ENCODE data around the gene RGMA.

Gene RGMA

DNA sequence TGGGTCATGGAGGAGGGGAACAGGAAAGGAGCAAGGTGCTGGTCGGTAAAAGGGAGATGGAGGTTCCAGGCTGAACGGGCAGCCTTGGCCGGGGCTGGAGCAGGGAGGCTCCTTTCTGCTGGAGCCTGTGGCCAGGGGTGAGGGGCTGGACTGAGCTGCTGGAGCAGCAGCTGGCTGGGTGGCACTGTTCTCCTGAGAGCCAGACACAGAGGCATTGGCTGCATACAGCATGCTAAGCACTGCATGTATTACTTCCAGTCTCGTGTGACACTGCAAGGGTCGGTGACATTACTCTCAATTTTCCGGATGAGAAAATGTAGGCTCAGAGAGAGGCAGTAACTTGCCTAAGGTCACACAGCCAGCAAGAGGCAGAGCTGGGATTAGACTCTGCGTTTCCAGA lies 42.3 kb downstream of the RGMA start:
- H3K4me1 ChIP-seq (ENCODE audit: control insufficient read depth in 1 of 2, insufficient read depth in 2 of 2, low read length in 2 of 2), result peaks cover 0 to 62% of the 10 kb centered on the region in 2 donors
- H3K27me3 ChIP-seq (ENCODE audit: low read depth, low read length), result no peaks in the 10 kb centered on the region
- no peak overlapping the region for H3K27ac ChIP-seq (ENCODE audit: low read length)
- no peak overlapping the region for H3K4me3 ChIP-seq (ENCODE audit: low read depth in 1 of 2, low read length in 2 of 2)
- peaks cover 0 to 6% of the 10 kb centered on the region in 2 donors for H3K9me3 ChIP-seq (ENCODE audit: control insufficient read depth in 1 of 2, low read length in 2 of 2)
- H3K36me3 ChIP-seq (ENCODE audit: control insufficient read depth in 1 of 2, insufficient read depth in 2 of 2, low read length in 2 of 2), result peaks cover 6 to 68% of the 10 kb centered on the region in 2 donors

DNA sequence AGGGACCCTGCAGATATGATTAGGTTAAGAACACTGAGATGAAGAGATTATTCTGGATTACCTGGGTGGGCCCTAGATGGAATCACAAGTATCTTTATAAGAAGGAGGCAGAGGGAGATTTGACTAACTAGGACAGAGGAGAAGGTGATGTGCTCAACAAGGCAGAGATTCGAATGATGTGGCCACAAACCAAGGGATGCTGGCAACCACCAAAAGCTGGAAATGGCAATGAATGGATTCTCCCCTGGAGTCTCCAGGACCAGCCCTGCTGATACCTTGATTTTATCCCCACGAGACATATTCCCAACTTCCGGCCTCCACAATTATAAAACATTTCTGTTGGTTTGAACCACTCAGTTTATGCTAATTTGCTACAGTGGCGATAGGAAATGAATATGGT lies 42.9 kb downstream of the RGMA start:
- H3K27ac ChIP-seq (ENCODE audit: low read length), result no peak overlapping the region

DNA sequence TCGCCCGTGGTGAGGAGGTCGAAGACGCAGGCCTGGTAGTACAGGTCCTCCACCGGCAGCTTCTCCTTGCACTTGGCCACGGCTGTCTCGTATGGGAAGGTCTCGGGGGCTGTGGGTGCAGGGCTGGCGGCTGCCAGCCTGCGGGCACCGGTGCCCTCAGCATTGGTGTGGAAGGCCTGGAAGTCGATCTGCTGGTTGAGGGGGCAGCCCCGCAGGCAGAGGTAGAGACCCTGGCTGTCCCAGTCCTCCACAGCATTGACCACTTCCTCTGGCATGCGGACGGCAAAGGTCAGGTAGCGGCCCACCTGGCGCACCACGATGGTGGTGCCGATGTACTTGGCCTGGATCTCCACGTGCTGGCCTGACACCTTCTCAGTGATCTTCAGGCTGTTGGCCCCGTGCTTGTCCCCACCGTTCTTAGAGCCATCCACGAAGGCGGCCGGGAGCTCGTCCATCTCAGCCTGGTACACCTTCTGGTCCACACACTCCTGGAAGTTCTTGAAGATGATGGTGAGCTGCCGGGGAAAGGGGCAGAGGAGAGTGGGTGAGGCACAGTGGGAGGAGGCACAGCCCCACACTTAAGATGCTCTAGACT lies 43.7 kb downstream of the RGMA start:
- Histone ChIP-seq H3K36me3 (ENCODE audit: control insufficient read depth in 1 of 2, insufficient read depth in 2 of 2, low read length in 2 of 2) (peaks cover 2 to 55% of the 10 kb centered on the region in 2 donors), H3K27ac (ENCODE audit: low read length) (no peak overlapping the region)

More for the DNA sequence above, 42.9 kb downstream of the RGMA start:
- Histone ChIP-seq H3K4me1 (ENCODE audit: control insufficient read depth in 1 of 2, insufficient read depth in 2 of 2, low read length in 2 of 2) (peaks cover 0 to 56% of the 10 kb centered on the region in 2 donors), H3K27me3 (ENCODE audit: low read depth, low read length) (no peaks in the 10 kb centered on the region), H3K36me3 (ENCODE audit: control insufficient read depth in 1 of 2, insufficient read depth in 2 of 2, low read length in 2 of 2) (peaks cover 6 to 62% of the 10 kb centered on the region in 2 donors), H3K9me3 (ENCODE audit: control insufficient read depth in 1 of 2, low read length in 2 of 2) (peaks cover 0 to 6% of the 10 kb centered on the region in 2 donors), H3K4me3 (ENCODE audit: low read depth in 1 of 2, low read length in 2 of 2) (no peak overlapping the region)

DNA sequence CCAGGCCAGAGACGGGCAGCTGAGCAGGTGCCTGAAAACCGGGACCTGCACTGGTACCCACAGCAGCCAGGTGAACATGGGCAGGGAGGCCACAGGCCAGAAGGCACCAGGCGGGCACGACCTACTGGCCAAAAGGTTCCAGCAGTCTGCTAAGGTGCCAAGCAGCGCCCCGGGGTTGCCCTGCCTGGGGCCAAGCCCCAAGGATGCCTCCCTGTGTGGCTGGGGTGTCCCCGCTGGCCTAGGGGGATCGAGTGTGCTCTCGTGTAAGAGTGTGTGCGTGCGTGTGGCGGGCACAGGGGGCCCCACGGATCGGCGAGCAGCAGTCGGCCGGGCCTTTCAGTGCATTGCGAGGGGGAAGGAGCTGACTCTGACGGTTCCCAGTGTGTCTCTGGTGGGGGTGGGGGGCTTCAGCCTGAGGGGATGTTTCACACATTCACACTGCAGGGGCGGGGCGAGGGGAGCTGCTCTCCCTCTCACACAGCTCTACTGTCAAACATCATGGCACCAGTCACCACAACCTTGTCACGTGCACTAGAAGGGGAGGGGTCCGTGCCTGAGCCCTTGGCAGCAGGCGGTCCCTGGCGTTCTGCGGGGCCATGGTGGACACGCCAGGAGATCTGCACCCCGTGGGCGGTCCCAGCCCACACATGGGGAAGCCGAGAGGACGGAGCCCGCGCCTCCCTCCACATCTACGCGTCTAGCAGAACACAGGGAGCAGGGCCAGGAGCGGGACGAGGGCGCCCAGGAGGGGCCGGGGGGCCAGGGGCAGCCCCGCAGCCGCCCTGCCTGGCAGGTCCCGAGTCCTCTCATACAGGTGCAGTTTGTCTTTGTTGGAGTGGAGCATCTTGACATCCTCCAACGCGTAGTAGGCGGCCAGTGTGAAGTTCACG lies 44.5 kb downstream of the RGMA start:
- peaks cover 0 to 50% of the 10 kb centered on the region in 2 donors for H3K36me3 ChIP-seq (ENCODE audit: control insufficient read depth in 1 of 2, insufficient read depth in 2 of 2, low read length in 2 of 2)
- no peak overlapping the region for H3K4me3 ChIP-seq (ENCODE audit: low read depth in 1 of 2, low read length in 2 of 2)

More for the DNA sequence above, 43.7 kb downstream of the RGMA start:
- peaks cover 0 to 6% of the 10 kb centered on the region in 2 donors for H3K9me3 ChIP-seq (ENCODE audit: control insufficient read depth in 1 of 2, low read length in 2 of 2)
- no peak overlapping the region for H3K4me3 ChIP-seq (ENCODE audit: low read depth in 1 of 2, low read length in 2 of 2)
- H3K27me3 ChIP-seq (ENCODE audit: low read depth, low read length), result no peaks in the 10 kb centered on the region
- H3K4me1 ChIP-seq (ENCODE audit: control insufficient read depth in 1 of 2, insufficient read depth in 2 of 2, low read length in 2 of 2), result peaks cover 0 to 48% of the 10 kb centered on the region in 2 donors

DNA sequence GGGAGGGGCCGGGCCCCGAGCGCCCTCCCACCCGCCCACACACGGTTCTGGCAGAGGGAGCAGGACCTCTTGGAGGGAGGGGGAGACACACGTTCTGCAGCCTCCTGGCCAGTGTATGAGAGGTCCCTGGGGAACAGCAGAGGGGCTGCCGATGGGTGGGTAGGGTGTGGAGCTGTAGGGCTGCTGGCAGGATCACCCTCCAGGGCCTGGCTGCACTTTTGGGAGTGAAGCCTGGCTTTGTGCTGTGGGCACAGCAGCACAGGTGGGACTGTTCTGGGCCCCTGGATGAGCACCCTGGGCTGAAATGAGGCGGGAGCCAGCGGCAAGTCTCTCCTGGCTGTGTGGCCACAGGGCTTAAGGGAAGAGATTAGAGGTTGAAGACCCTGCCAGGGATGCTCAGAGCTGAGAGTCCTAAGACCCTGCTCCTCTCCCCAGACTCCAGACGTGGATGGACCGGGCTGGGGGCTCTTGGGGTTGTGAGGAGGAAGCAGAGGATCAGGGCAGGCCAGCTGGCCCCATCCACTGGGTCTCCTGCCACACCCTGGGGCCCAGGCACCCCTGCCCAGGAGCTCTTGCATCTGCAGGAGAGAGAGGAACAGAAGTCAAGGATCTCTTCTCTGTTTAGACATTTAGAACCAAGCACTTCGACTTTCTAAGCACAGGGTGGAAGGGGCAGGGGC lies 45.2 kb downstream of the RGMA start:
- Histone ChIP-seq H3K27me3 (ENCODE audit: low read depth, low read length) (no peaks in the 10 kb centered on the region), H3K27ac (ENCODE audit: low read length) (no peak overlapping the region), H3K36me3 (ENCODE audit: control insufficient read depth in 1 of 2, insufficient read depth in 2 of 2, low read length in 2 of 2) (peaks cover 0 to 44% of the 10 kb centered on the region in 2 donors), H3K9me3 (ENCODE audit: control insufficient read depth in 1 of 2, low read length in 2 of 2) (peaks cover 0 to 6% of the 10 kb centered on the region in 2 donors), H3K4me3 (ENCODE audit: low read depth in 1 of 2, low read length in 2 of 2) (no peak overlapping the region), H3K4me1 (ENCODE audit: control insufficient read depth in 1 of 2, insufficient read depth in 2 of 2, low read length in 2 of 2) (peaks cover 0 to 34% of the 10 kb centered on the region in 2 donors)

More for the DNA sequence above, 44.5 kb downstream of the RGMA start:
- Histone ChIP-seq H3K27ac (ENCODE audit: low read length) (no peak overlapping the region), H3K9me3 (ENCODE audit: control insufficient read depth in 1 of 2, low read length in 2 of 2) (peaks cover 0 to 6% of the 10 kb centered on the region in 2 donors), H3K4me1 (ENCODE audit: control insufficient read depth in 1 of 2, insufficient read depth in 2 of 2, low read length in 2 of 2) (peaks cover 0 to 41% of the 10 kb centered on the region in 2 donors), H3K27me3 (ENCODE audit: low read depth, low read length) (no peaks in the 10 kb centered on the region)

DNA sequence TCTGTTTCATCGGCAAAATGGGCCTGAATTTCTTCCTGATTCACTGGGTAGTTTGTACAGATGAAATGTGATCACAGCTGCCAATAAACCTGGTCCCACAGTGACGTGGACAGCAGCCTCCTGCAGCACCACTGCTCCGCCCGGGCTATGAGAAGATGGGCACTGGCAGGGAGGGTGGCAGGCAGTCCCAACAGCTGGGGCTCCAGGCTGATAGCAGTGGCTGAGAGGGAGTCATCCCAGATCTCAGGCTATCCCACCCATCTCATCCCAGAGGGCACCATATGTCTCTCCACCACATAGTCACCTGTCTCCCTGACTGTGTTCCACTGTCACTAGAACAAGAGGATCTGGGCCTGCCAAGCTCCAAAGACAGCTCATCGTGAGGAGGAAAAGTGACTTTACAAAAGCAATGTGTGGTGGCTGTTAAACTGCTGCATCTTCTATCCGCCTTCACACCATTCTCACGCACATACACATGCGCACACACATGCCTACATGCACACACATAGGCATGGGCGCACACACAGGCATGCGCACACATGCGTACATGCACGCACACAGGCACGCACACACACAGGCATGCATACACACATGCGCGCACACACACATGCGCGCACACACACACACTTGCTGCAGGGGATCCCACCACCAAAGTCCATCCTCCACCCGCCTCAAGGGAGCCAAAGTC lies 46.2 kb downstream of the RGMA start:
- H3K4me3 ChIP-seq (ENCODE audit: low read depth in 1 of 2, low read length in 2 of 2), result no peak overlapping the region
- H3K36me3 ChIP-seq (ENCODE audit: control insufficient read depth in 1 of 2, insufficient read depth in 2 of 2, low read length in 2 of 2), result peaks cover 0 to 36% of the 10 kb centered on the region in 2 donors
- H3K27ac ChIP-seq (ENCODE audit: low read length), result no peak overlapping the region
- no peaks in the 10 kb centered on the region for H3K27me3 ChIP-seq (ENCODE audit: low read depth, low read length)
- H3K9me3 ChIP-seq (ENCODE audit: control insufficient read depth in 1 of 2, low read length in 2 of 2), result peaks cover 0 to 6% of the 10 kb centered on the region in 2 donors
- peaks cover 0 to 30% of the 10 kb centered on the region in 2 donors for H3K4me1 ChIP-seq (ENCODE audit: control insufficient read depth in 1 of 2, insufficient read depth in 2 of 2, low read length in 2 of 2)

DNA sequence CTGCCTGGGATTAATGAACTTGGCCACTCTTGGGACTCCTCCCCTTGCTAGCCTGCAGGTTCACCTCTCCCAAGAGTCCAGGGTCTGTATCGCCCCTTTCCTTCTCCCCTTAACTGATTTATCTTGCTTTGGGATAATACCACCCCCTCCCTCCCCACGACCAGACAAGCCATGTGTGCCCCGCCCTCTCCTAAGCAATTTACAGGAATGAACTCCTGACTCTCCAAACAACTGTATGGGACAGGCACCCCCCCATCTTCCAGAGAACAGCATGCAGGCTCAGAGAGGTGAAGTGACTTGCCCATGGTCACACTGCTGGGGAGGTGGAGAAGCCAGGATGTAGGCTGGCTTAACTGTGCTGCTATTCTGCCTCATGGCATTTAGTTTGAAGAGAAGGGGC lies 46.8 kb downstream of the RGMA start:
- no peak overlapping the region for H3K4me3 ChIP-seq (ENCODE audit: low read depth in 1 of 2, low read length in 2 of 2)
- H3K27me3 ChIP-seq (ENCODE audit: low read depth, low read length), result no peaks in the 10 kb centered on the region
- peaks cover 0 to 34% of the 10 kb centered on the region in 2 donors for H3K36me3 ChIP-seq (ENCODE audit: control insufficient read depth in 1 of 2, insufficient read depth in 2 of 2, low read length in 2 of 2)

DNA sequence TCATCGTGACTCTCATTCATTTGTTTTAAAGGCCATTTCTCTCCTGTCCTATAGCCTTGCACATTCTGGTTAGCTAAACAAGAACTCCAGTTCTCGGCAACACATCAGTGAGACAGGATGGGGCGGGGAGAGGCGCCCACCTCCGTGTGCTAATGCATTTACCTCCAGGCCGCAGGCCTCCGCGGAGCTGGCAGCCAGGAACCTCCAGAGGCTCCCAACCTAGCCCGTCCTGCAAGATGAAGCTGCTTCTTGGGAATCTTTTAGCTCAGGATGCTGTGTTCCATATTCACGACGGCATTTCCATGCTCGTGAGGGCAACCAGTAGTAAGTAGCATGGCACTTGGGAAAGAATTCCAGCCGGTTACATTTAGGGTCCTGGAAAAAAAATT lies 47.9 kb downstream of the RGMA start:
- Histone ChIP-seq H3K36me3 (ENCODE audit: control insufficient read depth in 1 of 2, insufficient read depth in 2 of 2, low read length in 2 of 2) (peaks cover 0 to 24% of the 10 kb centered on the region in 2 donors), H3K4me1 (ENCODE audit: control insufficient read depth in 1 of 2, insufficient read depth in 2 of 2, low read length in 2 of 2) (peaks cover 0 to 33% of the 10 kb centered on the region in 2 donors), H3K9me3 (ENCODE audit: control insufficient read depth in 1 of 2, low read length in 2 of 2) (peaks cover 0 to 3% of the 10 kb centered on the region in 2 donors), H3K27ac (ENCODE audit: low read length) (no peak overlapping the region), H3K27me3 (ENCODE audit: low read depth, low read length) (no peaks in the 10 kb centered on the region), H3K4me3 (ENCODE audit: low read depth in 1 of 2, low read length in 2 of 2) (no peak overlapping the region)

More for the DNA sequence above, 46.8 kb downstream of the RGMA start:
- Histone ChIP-seq H3K27ac (ENCODE audit: low read length) (no peak overlapping the region), H3K9me3 (ENCODE audit: control insufficient read depth in 1 of 2, low read length in 2 of 2) (peaks cover 0 to 6% of the 10 kb centered on the region in 2 donors), H3K4me1 (ENCODE audit: control insufficient read depth in 1 of 2, insufficient read depth in 2 of 2, low read length in 2 of 2) (peaks cover 0 to 29% of the 10 kb centered on the region in 2 donors)

DNA sequence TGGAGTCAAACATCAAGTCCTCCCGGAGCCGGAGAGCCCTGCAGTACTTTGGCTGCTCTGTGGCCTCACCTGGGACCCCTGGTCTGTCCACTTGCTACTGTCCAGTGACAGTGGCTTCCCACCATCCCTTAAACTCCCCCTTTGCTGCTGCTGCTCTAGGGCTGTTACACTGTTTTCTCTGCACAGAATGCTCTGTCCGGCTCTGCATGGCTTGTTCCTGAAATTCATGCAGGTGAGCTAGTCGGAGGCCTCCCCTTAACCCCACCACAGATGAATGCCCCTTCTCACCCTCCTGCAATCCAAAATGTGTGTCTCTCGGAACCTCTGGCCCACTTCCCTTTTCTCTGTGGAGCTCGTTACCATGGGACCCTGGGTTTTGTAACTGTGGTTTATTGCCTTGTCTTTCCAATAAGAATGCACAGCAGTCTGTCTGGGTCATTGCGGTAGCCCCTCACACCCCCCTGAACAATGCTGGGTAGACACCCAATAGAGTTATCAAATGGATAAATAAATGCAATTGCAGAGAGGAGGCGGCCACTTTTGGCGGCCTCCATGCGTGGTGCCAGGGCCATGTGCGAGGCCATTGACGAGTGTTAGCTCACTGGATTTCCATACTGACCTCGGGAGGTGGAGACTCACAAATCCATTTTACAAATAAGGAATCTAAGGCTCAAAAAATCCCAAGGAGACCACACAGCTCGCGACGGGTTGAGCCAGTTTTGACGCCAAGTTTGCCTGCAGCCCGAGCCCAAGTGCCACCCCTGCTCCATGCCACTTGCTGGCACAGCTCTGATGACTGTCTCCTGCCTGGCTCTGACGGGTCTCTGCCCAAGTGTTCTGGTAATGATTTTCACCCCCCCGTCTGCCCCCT lies 48.5 kb downstream of the RGMA start:
- no peak overlapping the region for H3K4me3 ChIP-seq (ENCODE audit: low read depth in 1 of 2, low read length in 2 of 2)
- no peaks in the 10 kb centered on the region for H3K27me3 ChIP-seq (ENCODE audit: low read depth, low read length)

More for the DNA sequence above, 48.5 kb downstream of the RGMA start:
- no peaks in the 10 kb centered on the region for H3K9me3 ChIP-seq (ENCODE audit: control insufficient read depth in 1 of 2, low read length in 2 of 2)
- H3K36me3 ChIP-seq (ENCODE audit: control insufficient read depth in 1 of 2, insufficient read depth in 2 of 2, low read length in 2 of 2), result peaks cover 0 to 18% of the 10 kb centered on the region in 2 donors
- no peak overlapping the region for H3K27ac ChIP-seq (ENCODE audit: low read length)
- H3K4me1 ChIP-seq (ENCODE audit: control insufficient read depth in 1 of 2, insufficient read depth in 2 of 2, low read length in 2 of 2), result peaks cover 0 to 32% of the 10 kb centered on the region in 2 donors

Data from muscle layer of duodenum (tissue), 2 donors.